NCI-H2196 (cell line): Measurements from ENCODE around the gene C10orf67.
"Not testable (repeated sequence)": the region's sequence is repeated elsewhere in the genome, so short reads cannot be mapped to it uniquely, and the experiment has no call there.

Experiments
- DNase-seq: peaks from one replicate; lab custom pipeline; 2025; ENCODE audit not compliant: unreplicated experiment; lab: John Stamatoyannopoulos, UW

Gene C10orf67

DNA sequence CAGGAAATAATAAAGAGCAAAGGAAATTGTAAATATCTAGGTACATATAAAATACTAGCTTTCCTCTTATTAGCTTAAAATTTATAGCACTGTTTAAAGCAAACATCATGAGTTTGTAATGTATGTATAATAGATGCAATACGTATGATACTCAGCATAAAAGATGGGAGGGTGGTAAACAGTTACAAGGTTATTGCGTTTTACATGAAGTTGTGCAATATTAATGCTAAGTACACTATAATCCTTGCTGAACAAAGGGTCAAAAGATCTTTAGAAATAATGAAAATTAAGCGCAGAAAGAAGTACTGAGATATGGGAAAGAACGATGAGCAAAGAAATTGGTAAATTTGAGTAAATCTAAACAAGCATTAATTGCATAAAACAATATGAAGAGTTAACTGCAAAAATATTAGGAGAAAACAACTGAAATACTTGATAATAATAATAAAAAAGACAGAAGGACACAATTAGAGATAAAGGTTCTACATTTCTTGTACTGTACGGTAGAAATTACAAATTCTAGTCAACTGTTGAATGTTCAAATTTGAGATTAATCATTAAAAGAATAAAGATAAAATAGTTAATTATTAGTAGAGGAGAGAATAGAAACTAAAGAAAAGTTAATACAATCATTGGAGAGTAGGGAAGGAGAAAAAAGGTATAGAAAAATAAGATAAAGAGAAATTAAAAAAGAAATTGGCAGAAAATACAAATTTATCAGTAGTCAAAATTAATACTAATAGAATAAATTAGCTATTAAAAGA, 17.9 kb downstream of the C10orf67 start:
- no peak for DNase-seq

GRCh38 chr10:23325132-23325531, 19.5 kb downstream of the C10orf67 start:
- no peak for DNase-seq

GRCh38 chr10:23324351-23324750, 20.2 kb downstream of the C10orf67 start:
- no peak for DNase-seq

DNA sequence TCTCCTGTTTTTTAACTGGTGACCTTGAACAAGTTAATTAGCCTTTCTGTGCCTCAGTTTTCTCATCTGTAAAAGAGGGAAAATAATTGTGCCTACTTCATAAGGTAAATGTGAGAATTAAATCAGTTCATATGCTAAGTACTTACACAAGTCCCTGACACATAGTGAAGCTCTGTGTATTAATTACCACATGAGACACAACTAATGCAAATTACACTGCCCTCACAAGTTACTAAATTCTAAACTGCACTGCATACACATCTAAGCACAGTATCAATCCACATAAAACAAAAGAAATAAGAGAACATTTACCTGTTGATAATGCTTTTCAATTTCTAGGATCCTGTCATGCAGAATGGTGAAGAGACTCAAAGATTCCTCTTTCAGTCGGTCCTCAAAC, 22.5 kb downstream of the C10orf67 start:
- DNase-seq = no peak

GRCh38 chr10:23319835-23320234, 24.8 kb downstream of the C10orf67 start:
- DNase-seq = no peak

DNA sequence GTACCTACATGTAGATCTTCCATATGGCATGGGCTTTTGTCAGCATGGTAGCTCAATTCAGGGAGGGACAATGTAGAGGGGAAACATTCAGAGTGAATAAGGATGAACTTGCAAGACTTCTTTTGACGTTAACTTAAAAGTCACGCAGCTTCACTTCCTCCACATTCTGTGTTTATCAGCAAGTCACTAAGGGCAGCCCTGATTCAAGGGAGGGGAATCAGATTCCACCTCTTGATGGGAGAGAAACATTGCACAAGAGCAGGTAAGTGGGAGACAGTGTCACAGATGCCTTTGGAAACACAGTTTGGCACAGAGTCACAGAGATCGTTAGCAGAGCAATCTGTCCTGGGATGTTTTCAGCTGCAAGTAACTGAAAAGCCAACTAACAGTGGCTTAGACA, 26.2 kb downstream of the C10orf67 start:
- no peak for DNase-seq

GRCh38 chr10:23317416-23317815, 27.2 kb downstream of the C10orf67 start:
- DNase-seq = no peak

DNA sequence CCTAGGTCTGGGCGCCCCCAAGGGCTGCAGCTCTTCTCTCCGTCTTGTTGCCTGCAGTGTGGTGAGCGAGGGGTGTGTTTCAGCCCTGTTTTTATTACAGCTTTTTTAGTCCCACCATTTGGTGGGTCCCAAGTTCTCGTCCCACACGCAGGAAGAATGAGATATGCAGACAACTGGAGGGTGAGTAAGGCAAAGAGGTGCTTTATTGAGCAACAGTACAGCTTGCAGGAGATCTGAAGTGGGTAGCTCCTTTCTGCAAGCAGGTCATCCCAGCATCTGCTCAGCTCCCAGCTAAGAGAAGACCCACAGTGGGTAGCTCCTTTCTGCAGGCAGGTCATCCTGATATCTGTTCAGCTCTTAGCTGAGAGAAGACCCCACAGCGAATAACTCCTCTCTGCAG, 28.2 kb downstream of the C10orf67 start:
- no peak for DNase-seq

GRCh38 chr10:23315966-23316365, 28.6 kb downstream of the C10orf67 start:
- no peak for DNase-seq

- DNase-seq = peak; percentile 53
These were observed 29.8 kb downstream of the C10orf67 start for GRCh38 chr10:23314835-23315239.

DNA sequence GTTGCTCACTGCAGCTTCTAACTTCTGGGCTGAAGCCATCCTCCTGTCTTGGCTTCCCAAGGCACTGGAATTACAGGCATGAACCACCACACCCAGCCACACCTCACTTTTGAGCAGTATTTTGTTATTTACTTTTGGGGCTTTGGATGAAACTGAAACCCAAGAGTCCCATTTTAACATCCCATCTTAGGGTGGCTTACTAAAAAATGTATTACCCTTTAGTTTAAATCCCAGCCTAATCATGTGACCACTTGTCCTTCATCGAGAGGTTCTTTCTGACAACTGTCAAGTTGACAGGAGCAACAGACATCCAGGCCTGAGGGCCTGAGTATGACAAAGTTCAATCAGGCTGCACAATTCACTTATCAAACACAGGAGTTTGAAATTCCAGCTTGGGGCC, 33.6 kb downstream of the C10orf67 start:
- no peak for DNase-seq

DNA sequence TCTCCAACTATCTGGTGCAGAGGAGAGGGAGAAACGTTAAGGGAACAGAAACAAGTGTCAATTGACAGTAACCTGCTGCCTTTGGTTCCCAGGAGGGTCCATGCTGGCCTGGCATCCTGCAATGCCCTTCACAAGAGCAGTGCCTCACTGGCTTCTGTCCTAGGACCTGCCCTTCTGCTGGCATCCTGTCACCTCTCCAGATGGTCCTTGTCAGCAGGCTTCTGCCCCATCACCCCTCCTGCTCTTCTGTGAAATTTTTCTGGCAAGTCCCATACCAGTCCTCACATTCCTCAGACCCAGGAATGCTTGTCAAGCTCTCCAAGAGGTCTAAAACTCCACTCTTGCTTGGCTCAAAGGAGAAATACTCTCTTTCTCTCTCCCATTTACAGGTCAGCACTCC, 34.2 kb downstream of the C10orf67 start:
- no peak for DNase-seq

GRCh38 chr10:23299961-23300360, 44.6 kb downstream of the C10orf67 start:
- DNase-seq = not testable (repeated sequence)

DNA sequence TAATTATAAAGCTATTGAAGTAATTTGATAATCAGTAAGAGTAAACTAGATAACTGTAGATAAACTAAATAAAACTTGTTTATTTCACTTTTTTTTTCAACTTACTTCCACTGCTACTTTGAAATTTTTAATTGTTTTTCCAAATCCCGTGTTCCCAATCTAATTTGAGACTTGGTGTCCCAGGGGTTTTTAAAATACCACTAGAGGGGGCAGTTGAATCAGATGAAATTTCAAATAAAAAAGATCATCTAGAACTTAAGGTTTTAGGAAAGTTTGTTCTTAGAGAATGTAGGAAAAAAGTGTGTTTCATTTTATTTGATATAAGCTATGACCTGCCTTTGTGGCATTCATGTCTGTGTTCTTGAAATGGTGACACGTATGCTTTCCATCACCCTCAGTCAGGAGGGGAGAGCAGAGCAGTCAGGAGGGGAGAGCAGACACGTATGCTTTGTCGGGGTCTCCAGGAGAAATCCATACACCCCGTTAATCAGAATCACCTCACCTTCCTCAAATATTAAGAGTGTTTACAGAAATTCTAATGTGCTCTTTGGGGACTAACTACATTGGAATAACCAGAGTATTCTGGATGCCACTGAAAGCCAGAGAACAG, 49.9 kb downstream of the C10orf67 start:
- DNase-seq = no peak

GRCh38 chr10:23293973-23294590, 50.5 kb downstream of the C10orf67 start:
- DNase-seq = no peak

- DNase-seq = peak; percentile 31
These were observed 51.4 kb downstream of the C10orf67 start for GRCh38 chr10:23293145-23293724.

- DNase-seq = no peak
These were observed 52.9 kb downstream of the C10orf67 start for GRCh38 chr10:23291551-23292334.

GRCh38 chr10:23284674-23285335, 59.8 kb downstream of the C10orf67 start:
- no peak for DNase-seq

DNA sequence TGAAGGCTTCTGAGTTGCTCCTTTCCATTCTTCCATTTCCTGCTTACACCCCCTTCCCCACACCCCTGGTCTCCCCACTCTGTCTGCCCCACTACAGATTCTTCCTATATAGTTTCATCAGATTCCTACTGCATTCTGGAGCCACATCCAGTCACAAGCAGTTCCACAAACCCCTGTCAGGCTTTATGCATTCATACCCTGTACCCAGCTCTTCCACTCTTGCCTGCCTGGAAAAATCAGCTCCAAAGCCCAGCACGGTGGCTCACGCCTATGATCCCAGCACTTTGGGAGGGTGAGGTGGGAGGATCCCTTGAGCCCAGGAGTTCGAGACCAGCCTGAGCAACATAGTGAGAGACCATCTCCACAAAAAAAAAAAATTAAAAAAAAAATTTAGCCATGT, 60.4 kb downstream of the C10orf67 start:
- no peak for DNase-seq

GRCh38 chr10:23283680-23284079, 60.9 kb downstream of the C10orf67 start:
- no peak for DNase-seq

DNA sequence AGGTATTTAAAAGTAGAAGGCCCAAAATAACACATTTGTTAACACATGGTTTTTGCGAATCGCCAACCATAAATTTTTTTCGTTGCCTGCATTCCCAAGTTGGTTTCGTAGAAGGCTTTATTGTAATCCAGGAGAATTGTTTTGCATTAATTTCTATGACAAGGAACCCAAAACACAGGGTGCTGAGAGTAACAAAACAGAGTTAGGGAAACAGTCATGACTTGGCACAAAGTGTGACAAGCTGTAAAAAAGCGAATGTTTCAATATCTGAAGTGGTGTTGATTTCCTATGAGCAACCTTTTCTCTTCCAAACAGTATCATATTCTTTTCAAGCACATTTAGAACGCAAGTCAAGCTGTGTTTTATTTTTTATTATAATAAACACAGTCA, 63.6 kb downstream of the C10orf67 start:
- DNase-seq = no peak
